SK-N-SH treated with all-trans-retinoic acid at 6 μM for 48 hours (cell line): ENCODE data around the gene NEUROG1.

Experiments
- ARNTL ChIP-seq: fragments of 450-650 bp; formaldehyde crosslinking; IDR thresholded peaks from 2 replicates; pipeline ENCODE4 v1.5.0; 2020; ENCODE audit warnings: low read depth, mild to moderate bottlenecking, moderate library complexity, borderline replicate concordance
- GLIS3 ChIP-seq: fragments of 250-450 bp; sonication (Bioruptor Pico); IDR thresholded peaks from 2 replicates; pipeline ENCODE4 v1.5.0; 2020; ENCODE audit warnings: mild to moderate bottlenecking, moderate library complexity
- ISL1 ChIP-seq: fragments of 250-450 bp; sonication (Bioruptor Pico); IDR thresholded peaks from 2 replicates; pipeline ENCODE4 v2.1.2; 2022; ENCODE audit warnings: mild to moderate bottlenecking, moderate library complexity
- PATZ1 ChIP-seq: fragments of 250-450 bp; sonication (Bioruptor Pico); IDR thresholded peaks from 2 replicates; pipeline ENCODE4 v1.8.0; 2020; ENCODE audit warnings: mild to moderate bottlenecking, moderate library complexity, borderline replicate concordance
- POU6F1 ChIP-seq: fragments of 250-450 bp; sonication (Bioruptor Pico); IDR thresholded peaks from 2 replicates; pipeline ENCODE4 v1.8.0; 2021; ENCODE audit warnings: low read depth, mild to moderate bottlenecking, moderate library complexity, borderline replicate concordance
- PPARA ChIP-seq: fragments of 250-450 bp; sonication (Bioruptor Pico); IDR thresholded peaks from 2 replicates; pipeline ENCODE4 v1.5.0; 2020; ENCODE audit warnings: mild to moderate bottlenecking, borderline replicate concordance
- RARB ChIP-seq: fragments of 250-450 bp; sonication (Bioruptor Pico); IDR thresholded peaks from 2 replicates; pipeline ENCODE4 v1.8.0; 2021; ENCODE audit warnings: mild to moderate bottlenecking, moderate library complexity
- SNAI2 ChIP-seq: fragments of 250-450 bp; sonication (Bioruptor Pico); IDR thresholded peaks from 2 replicates; pipeline ENCODE4 v1.5.0; 2020; ENCODE audit warnings: mild to moderate bottlenecking, moderate library complexity
- TSHZ2 ChIP-seq: fragments of 250-450 bp; sonication (Bioruptor Pico); IDR thresholded peaks from 2 replicates; pipeline ENCODE4 v1.5.0; 2020; ENCODE audit warnings: mild to moderate bottlenecking, moderate library complexity
- ZC3H10 ChIP-seq: fragments of 250-450 bp; sonication (Bioruptor Pico); IDR thresholded peaks from 2 replicates; pipeline ENCODE4 v1.5.1; 2021; ENCODE audit warnings: mild to moderate bottlenecking, moderate library complexity
- ZFP3 ChIP-seq: fragments of 250-450 bp; sonication (Bioruptor Pico); IDR thresholded peaks from 2 replicates; pipeline ENCODE4 v1.5.0; 2020; ENCODE audit warnings: mild to moderate bottlenecking, moderate library complexity
- ZNF70 ChIP-seq: fragments of 450-650 bp; formaldehyde crosslinking; IDR thresholded peaks from 2 replicates; pipeline ENCODE4 v1.5.0; 2020; ENCODE audit warnings: mild to moderate bottlenecking, moderate library complexity
- ZNF8 ChIP-seq: fragments of 450-650 bp; formaldehyde crosslinking; IDR thresholded peaks from 2 replicates; pipeline ENCODE4 v1.5.0; 2020; ENCODE audit warnings: mild to moderate bottlenecking, moderate library complexity

GRCh38 chr5:135564331-135564730, 28.6 kb upstream of the NEUROG1 start:
- TF ChIP-seq GLIS3 (CRISPR knock-in tag) (no peak), TSHZ2 (CRISPR knock-in tag) (no peak), SNAI2 (CRISPR knock-in tag) (no peak), ISL1 (no peak), RARB (CRISPR knock-in tag) (no peak), ZFP3 (CRISPR knock-in tag) (no peak), ZNF70 (no peak), PATZ1 (CRISPR knock-in tag) (no peak), POU6F1 (no peak), ZC3H10 (no peak), ARNTL (CRISPR knock-in tag) (no peak), PPARA (no peak), ZNF8 (CRISPR knock-in tag) (no peak)
